ENCODE results near the gene RSF1.
"Not testable (repeated sequence)": the region's sequence is repeated elsewhere in the genome, so short reads cannot be mapped to it uniquely, and the experiment has no call there.

RSF1 gene

DNA sequence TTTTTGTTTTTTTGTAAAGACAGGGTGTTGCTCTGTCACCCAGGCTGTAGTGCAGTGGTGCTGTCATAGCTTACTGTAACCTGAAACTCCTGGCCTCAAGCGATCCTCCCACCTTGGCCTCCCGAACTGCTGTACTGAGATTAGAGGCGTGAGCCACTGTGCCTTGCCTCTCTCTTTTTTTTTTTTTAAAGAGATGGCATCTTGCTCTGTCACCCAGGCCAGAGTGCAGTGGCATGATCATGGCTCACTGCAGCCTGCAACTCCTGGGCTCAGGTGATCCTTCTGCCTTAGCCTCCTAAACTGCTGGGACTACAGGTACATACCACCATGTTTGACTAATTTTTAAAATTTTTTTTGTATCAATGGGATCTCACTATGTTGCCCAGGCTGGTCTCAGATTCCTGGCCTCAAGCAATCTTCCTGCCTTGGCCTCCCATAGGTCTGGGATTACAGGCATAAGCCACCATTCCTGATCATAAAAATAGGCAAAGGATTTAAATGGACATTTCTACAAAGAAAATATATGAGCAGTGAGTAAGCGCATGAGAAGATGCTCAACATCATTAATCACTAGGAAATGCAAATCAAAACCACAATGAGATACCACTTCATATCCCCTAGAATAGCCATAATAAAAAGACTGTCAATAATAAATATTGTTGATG, 165.6 kb downstream of the RSF1 start:
- DNase-seq (ENCODE audit: low spot score in 2 of 2) (no peak), ATAC-seq (no peak)
- H3K9me3 Mint-ChIP-seq = no peaks in the 10 kb centered on the region
- no peaks in the 10 kb centered on the region for H3K4me1 Mint-ChIP-seq
- no peak overlapping the region for H3K27ac Mint-ChIP-seq
- H3K36me3 Mint-ChIP-seq = no peaks in the 10 kb centered on the region
- H3K4me3 Mint-ChIP-seq = no peak overlapping the region

DNA sequence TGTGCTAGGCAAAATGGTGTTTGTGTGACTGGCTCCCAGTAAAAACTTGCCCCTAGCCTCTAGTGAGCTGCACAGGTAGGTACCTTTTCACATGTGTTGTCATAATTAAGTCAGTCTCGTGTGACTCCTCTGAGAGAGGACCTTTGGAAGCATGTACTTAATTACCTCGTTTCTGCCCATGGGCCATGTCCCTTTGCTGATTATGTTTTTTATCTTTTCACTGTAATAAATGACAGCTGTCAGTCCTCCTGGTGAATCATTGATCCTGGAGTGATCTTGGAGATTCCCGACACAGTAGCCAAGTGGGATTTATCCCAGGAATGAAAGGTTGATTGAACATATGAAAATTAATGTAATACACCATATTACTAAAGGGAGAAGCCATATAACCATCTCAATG, 170.4 kb downstream of the RSF1 start:
- DNase-seq (ENCODE audit: low spot score in 2 of 2) = no peak
- no peaks in the 10 kb centered on the region for H3K9me3 Mint-ChIP-seq
- no peak for ATAC-seq
- no peak overlapping the region for H3K4me3 Mint-ChIP-seq
- H3K36me3 Mint-ChIP-seq = no peaks in the 10 kb centered on the region
- no peaks in the 10 kb centered on the region for H3K4me1 Mint-ChIP-seq
- H3K27ac Mint-ChIP-seq = no peak overlapping the region

DNA sequence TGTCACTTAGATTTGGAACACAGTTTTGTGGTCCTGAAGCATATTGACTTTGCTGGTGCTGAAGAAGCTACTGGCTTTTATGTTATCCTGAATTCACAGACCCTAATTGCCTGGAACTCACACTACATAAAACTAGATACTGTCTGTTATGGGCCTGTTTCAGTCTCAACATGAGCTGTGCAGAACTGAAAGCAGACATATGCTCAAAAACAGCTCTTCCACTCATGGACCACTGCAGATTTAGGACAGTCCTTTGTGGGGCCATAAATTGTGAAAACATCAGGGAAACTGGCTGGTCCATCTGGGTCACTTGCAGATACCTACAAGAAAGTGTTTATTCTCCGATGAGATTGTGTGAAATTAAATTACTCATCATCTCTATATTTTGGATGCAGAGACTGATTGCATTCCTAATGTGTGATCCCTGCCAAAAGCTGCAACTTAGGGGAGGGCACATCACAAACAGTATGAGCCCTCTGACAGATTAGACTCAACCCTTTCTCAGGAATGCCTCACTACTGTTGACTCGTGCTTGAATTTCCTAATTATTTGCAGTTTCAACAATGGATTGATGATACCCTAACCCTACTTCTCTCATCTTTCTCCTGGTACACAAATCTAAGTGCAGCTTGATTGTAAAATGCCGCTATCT, 172.7 kb downstream of the RSF1 start:
- ATAC-seq (no peak), DNase-seq (ENCODE audit: low spot score in 2 of 2) (no peak)
- no peaks in the 10 kb centered on the region for H3K36me3 Mint-ChIP-seq
- no peak overlapping the region for H3K27ac Mint-ChIP-seq
- H3K4me3 Mint-ChIP-seq = no peak overlapping the region
- H3K9me3 Mint-ChIP-seq = no peaks in the 10 kb centered on the region
- no peaks in the 10 kb centered on the region for H3K4me1 Mint-ChIP-seq

DNA sequence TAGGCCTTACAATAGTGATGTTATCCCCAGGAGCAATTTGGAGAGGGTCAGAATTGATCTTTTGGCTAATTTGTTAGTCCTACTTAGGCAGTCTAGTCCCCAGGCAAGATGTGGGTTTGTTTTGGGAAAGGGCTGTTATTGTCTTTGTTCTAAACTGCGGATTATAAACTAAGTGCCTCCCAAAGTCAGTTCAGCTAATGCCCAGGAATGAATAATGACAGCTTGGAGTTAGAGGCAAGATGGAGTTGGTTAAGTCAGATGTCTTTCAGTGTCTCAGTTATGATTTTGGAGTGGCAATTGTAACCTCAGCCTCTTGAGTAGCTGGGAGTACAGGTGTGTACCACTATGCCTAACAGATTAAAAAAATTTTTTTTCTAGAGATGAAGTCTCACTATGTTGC, 175.6 kb downstream of the RSF1 start:
- Mint-ChIP-seq H3K4me1 (no peaks in the 10 kb centered on the region), H3K27ac (no peak overlapping the region), H3K36me3 (no peaks in the 10 kb centered on the region), H3K9me3 (no peaks in the 10 kb centered on the region), H3K4me3 (no peak overlapping the region)
- ATAC-seq (no peak), DNase-seq (ENCODE audit: low spot score in 2 of 2) (no peak)

DNA sequence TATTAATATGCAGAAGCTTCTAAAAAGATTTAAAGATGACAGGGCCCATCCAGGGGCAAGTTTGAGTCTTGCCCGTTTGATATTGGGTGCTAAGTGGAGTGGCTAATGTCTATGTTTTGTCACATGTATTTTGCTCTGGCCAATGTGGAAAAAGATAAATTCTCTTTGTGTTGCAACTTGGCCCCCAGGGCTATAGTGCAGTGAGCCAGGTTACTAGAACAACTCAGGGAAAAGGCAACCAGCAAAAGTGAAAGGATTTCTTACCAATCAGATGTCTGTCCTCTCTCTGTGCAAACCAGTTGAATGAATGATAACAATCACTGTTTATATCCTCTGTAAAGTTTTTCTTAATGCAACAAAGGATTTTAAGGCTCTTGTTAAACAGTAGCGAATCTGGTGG, 178.3 kb downstream of the RSF1 start:
- no peak for DNase-seq (ENCODE audit: low spot score in 2 of 2)
- H3K36me3 Mint-ChIP-seq = peaks cover 6% of the 10 kb centered on the region
- ATAC-seq = no peak
- no peaks in the 10 kb centered on the region for H3K9me3 Mint-ChIP-seq
- no peak overlapping the region for H3K27ac Mint-ChIP-seq
- H3K4me1 Mint-ChIP-seq = no peaks in the 10 kb centered on the region
- no peak overlapping the region for H3K4me3 Mint-ChIP-seq

DNA sequence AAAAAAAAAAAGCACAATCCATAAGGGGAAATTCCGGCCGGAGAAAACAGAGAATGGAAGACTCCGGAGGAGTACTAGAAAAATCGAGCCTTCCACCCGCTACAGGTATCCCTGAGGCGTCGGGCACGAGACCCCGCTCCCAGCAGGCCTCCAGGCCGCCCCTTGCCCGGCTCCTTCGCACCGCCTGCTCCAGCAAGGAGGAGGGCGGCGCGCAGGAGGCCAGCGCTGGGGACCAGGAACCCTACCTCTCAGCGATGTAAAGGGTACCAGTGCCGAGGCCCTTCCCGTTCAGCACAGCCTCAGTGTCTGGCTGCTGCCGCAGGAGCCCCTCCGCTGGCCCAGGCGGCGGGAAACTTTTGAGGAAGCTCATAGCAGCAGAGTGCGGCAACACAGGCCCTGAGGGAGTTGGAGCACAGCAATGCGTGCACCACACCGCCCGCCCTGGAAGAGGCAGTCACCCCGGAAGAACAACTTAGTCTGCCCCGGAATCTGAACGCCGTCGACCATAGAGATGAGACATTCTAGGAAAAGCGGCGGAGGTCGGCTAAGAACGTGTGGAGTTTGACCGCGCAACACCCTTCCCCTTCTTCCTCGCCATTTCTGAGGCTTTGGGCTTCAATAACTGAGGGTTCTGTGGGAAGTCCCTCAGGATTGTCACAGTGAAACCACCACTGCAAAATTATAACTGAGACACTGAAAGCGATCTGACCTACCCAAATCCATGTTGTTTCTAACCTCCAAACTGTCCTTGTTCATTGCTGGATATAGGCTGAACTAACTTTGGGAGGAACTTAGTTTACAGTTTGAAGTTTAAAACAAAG, 183.0 kb downstream of the RSF1 start, which contains the start of gene CLNS1A:
Gene CLNS1A (minus strand): TSS at position 450 of the 821 bp plus-strand sequence. CDS start 80 bp downstream, at position 370.
- Mint-ChIP-seq H3K4me3 (peak within 1 kb of the TSS; percentile 87), H3K9me3 (no peaks in the 10 kb centered on the region), H3K4me1 (peaks cover 23% of the 10 kb centered on the region), H3K36me3 (peaks cover 41% of the 10 kb centered on the region), H3K27ac (peak within 1 kb of the TSS; percentile 95)
- DNase-seq (ENCODE audit: low spot score in 2 of 2) = peak; percentile 63 to 89
- ATAC-seq = peak; percentile 99

DNA sequence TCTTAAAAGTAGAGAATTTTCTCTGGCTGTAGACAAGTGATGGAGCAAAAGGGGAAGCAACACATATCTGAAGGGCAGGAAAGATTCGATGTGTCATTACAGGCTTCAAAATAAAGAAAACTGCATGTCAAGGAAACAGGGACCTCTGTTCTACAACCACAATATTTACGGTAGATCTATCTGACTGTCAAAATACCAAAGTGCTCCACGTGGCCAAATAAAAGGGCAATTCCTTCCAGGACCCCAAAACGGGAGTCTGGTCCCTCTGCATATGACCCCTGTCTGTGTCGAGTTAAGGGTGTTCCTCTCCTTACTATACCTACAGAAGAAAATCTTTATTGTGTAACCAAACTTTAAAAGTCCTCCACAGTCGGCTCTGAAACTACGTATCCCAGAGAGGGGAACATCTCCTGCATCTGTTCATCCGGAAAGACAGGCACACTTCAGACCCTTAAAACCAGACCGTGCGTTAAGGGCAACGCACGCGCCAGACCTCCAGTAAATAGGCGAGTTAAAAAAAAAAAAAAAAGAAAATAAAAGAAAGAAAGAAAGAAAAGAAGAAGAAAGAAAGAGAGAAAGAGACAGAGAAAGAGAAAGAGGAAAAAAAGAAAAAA, 183.7 kb downstream of the RSF1 start:
- Mint-ChIP-seq H3K9me3 (no peaks in the 10 kb centered on the region), H3K27ac (peak overlapping the region; percentile 95), H3K36me3 (peaks cover 47% of the 10 kb centered on the region), H3K4me1 (peaks cover 23% of the 10 kb centered on the region), H3K4me3 (peak overlapping the region; percentile 87)
- peak in 1 of 2 donors; percentile 52 for DNase-seq (ENCODE audit: low spot score in 2 of 2)
- ATAC-seq = no peak

DNA sequence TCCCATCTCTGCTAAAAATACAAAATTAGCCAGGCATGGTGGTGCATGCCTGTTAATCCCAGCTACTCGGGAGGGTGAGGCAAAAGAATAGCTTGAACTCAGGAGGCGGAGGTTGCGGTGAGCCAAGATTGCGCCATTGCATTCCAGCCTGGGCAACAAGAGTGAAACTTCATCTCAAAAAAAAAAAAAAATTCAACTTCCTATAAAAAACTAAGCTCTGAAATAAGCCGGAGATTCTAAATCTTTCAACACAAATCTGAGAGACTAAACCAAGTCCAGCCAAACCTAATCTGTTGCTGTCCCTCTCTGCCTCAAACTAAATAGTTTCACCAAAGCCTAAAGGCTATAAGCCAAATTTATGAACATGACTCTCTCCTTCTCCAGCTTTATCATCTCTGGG, 186.6 kb downstream of the RSF1 start:
- Mint-ChIP-seq H3K36me3 (peaks cover 74% of the 10 kb centered on the region), H3K4me1 (peaks cover 30% of the 10 kb centered on the region)
- not testable (repeated sequence) for ATAC-seq; H3K4me3 Mint-ChIP-seq; DNase-seq (ENCODE audit: low spot score in 2 of 2); H3K9me3 Mint-ChIP-seq; H3K27ac Mint-ChIP-seq

DNA sequence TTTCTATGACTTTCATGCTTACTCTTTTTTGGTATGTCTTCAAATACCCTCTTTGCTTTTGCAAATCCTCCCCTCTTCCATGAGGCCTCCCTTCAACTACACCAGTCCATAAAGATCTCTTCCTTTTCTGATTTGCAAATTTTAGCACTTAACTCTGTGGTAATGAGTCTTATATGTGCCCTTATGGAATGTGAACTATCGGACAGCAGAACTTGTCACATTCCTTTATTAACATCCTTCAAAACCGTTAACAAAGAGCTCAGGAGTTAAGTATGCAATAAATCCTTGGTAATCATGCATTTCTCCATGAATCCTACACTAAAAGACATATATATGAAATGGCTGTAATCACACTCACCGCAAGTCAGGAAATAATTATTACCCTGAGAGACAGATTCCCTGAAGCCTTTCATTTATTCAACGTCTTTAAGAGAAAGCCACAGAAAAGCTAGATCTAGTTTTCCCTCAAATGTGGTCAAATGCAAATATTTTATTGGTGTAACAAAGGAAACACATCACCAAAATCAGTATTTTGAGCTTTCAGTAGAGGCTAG, 190.3 kb downstream of the RSF1 start:
- Mint-ChIP-seq H3K4me1 (peaks cover 17% of the 10 kb centered on the region), H3K9me3 (no peaks in the 10 kb centered on the region), H3K27ac (peak overlapping the region; percentile 84), H3K36me3 (peaks cover 83% of the 10 kb centered on the region), H3K4me3 (peak overlapping the region; percentile 37)
- DNase-seq (ENCODE audit: low spot score in 2 of 2) (no peak), ATAC-seq (no peak)

DNA sequence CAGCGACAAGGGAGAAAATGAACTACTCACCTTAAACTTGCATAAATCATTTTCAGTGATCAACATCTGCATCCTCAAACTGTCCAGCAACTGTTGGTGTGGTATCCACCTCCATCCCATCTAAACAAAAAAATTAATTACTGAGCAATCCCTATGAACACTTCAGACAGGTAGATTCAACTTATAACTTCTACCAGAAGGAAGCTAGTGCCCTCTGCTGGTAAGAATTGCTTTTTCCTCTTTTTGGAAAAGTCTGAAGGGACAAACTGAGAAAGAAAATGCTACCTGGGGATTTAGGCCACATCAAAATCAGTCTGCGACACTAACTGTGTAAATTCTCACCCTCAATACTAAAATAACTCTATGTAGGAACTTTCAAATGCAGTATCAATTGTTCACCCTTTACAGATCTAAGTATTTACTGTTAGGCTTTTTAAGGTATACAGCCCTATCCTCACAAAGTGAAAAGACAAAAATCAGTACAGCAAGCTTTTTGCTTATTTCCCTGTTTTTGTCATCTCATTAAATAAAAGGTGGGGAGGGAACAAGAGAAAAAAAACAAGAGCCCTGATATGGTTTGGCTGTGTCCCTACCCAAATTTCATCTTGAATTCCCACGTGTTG, 200.8 kb downstream of the RSF1 start:
- ATAC-seq = no peak
- H3K4me3 Mint-ChIP-seq = no peak overlapping the region
- no peaks in the 10 kb centered on the region for H3K4me1 Mint-ChIP-seq
- peaks cover 100% of the 10 kb centered on the region for H3K36me3 Mint-ChIP-seq
- DNase-seq (ENCODE audit: low spot score in 2 of 2) = no peak
- no peaks in the 10 kb centered on the region for H3K9me3 Mint-ChIP-seq
- no peak overlapping the region for H3K27ac Mint-ChIP-seq

DNA sequence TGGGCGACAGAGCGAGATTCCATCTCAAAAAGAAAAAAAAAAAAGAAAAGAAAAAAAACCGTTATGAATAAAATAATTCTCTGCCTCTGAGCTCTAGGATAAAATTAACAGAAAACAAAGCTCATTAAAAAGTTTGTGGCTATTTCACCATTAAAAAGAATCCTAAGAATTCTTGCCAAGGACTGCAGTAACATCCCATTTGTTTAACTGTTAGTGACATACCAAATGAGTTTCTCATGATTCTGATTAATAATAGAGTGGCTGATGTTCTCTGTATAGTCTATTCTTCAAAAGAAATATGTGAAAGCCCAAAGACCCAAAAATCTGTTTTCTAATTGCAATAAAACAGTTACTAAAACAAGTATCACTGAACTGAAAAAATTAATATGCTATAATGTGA, 202.6 kb downstream of the RSF1 start:
- DNase-seq (ENCODE audit: low spot score in 2 of 2) (no peak), ATAC-seq (no peak)
- no peaks in the 10 kb centered on the region for H3K4me1 Mint-ChIP-seq
- no peak overlapping the region for H3K4me3 Mint-ChIP-seq
- no peak overlapping the region for H3K27ac Mint-ChIP-seq
- H3K36me3 Mint-ChIP-seq = peaks cover 98% of the 10 kb centered on the region
- H3K9me3 Mint-ChIP-seq = no peaks in the 10 kb centered on the region

DNA sequence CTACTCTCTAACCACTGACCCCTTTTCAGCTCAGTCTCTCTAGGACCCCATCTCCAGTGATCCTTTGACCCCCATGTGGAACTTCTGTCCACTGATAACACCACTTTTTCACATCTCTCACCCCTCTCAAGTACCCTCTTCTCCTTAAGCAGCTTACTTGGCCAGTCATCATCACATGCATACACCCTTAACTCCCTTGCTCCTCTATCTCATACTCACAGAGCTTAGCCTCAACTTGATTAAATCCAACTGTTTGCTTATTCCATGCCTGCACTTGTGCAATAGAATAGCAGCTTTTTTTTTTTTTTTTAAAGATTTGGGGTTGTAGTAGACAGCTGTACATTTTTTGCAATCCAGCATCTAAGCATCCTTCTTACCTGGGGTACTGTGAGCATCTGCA, 208.6 kb downstream of the RSF1 start:
- H3K4me3 Mint-ChIP-seq = no peak overlapping the region
- peaks cover 92% of the 10 kb centered on the region for H3K36me3 Mint-ChIP-seq
- ATAC-seq (no peak), DNase-seq (ENCODE audit: low spot score in 2 of 2) (no peak)
- H3K9me3 Mint-ChIP-seq = no peaks in the 10 kb centered on the region
- H3K27ac Mint-ChIP-seq = no peak overlapping the region
- no peaks in the 10 kb centered on the region for H3K4me1 Mint-ChIP-seq

All from stimulated activated effector memory CD8-positive, alpha-beta T cell treated with anti-CD3 and anti-CD28 coated beads, Interleukin-12 subunit alpha, Interleukin-12 subunit beta, amount 100 ng/mL, for 72 hours (primary cell).